ENCODE data around the gene KIFC3. TPM values are rescaled to one million over a fixed set of nuclear protein-coding genes. Genes with fewer than 3 reads are reported as not detected.

KIFC3 gene
- total RNA-seq, 2 experiments from 2014 or later: not detected

- TF ChIP-seq CTCF (IDR thresholded peaks at IDR 0.05): no peak
- Histone ChIP-seq H3K4me3 (ENCODE audit: low read length) (peak within 1 kb of the TSS; percentile 78), H3K36me3 (ENCODE audit: insufficient read depth, low read length) (no peaks in the 10 kb centered on the region), H3K27ac (ENCODE audit: low read depth in 1 of 2, low read length in 2 of 2) (peak within 1 kb of the TSS; percentile 60 to 77), H3K27me3 (ENCODE audit: control insufficient read depth in 1 of 2, insufficient read depth in 2 of 2, low read length in 2 of 2) (no peaks in the 10 kb centered on the region), H3K9me3 (ENCODE audit: control insufficient read depth in 1 of 2, insufficient read depth in 1 of 2, low read length in 2 of 2) (no peaks in the 10 kb centered on the region), H3K4me1 (ENCODE audit: insufficient read depth, low read length) (peaks cover 29% of the 10 kb centered on the region)
- peaks cover 33% of the 10 kb centered on the region for H3K4me1 Mint-ChIP-seq (ENCODE audit: low read depth)
- ChIA-PET CTCF (interaction anchor here (0.7 to 1.7 kb wide), 4 partner anchors 264 to 1533 kb away, joined by 3 to 4 read pairs (median 3); partner anchors contain the start of genes CFAP20 and POLR2C), POLR2A (interaction anchor here (0.6 to 2.9 kb wide), 19 partner anchors 13 to 436 kb away, joined by 3 to 18 read pairs (median 4); partner anchors contain the start of genes CCDC102A, CFAP20, DRC7 and MMP15)
- H3K4me3 Mint-ChIP-seq: peak within 1 kb of the TSS; percentile 95
- ATAC-seq (ENCODE audit: poor library complexity) (peak; percentile 18), DNase-seq (no peak)
- H3K36me3 Mint-ChIP-seq (ENCODE audit: low read depth): peaks cover 25% of the 10 kb centered on the region
- intact Hi-C loops (cut with DNase I, micrococcal nuclease): loop anchor here (1.0 to 10.0 kb wide), 11 partner anchors 41 to 899 kb away; partner anchors contain the start of genes CFAP20 (in 2 of the 2), CCDC102A (in 1 of the 2), CSNK2A2 (in 1 of the 2) and HERPUD1 (in 1 of the 2)
- peak within 1 kb of the TSS; percentile 87 for H3K27ac Mint-ChIP-seq
- no peaks in the 10 kb centered on the region for H3K27me3 Mint-ChIP-seq
- peaks cover 6% of the 10 kb centered on the region for H3K9me3 Mint-ChIP-seq
Measured at GRCh38 chr16:57735755-57736418, 66.4 kb downstream of the KIFC3 start, which contains the start of gene KATNB1. TSS of gene KATNB1 (plus strand) at chr16:57735770. CDS start at chr16:57737244, 1,474 bp downstream.

- Histone ChIP-seq H3K27me3 (ENCODE audit: control insufficient read depth in 1 of 2, insufficient read depth in 2 of 2, low read length in 2 of 2) (no peaks in the 10 kb centered on the region), H3K4me3 (ENCODE audit: low read length) (peak overlapping the region; percentile 78), H3K27ac (ENCODE audit: low read depth in 1 of 2, low read length in 2 of 2) (peak overlapping the region; percentile 60 to 77), H3K36me3 (ENCODE audit: insufficient read depth, low read length) (no peaks in the 10 kb centered on the region), H3K9me3 (ENCODE audit: control insufficient read depth in 1 of 2, insufficient read depth in 1 of 2, low read length in 2 of 2) (no peaks in the 10 kb centered on the region), H3K4me1 (ENCODE audit: insufficient read depth, low read length) (peaks cover 29% of the 10 kb centered on the region)
- Mint-ChIP-seq H3K4me1 (ENCODE audit: low read depth) (peaks cover 33% of the 10 kb centered on the region), H3K36me3 (ENCODE audit: low read depth) (peaks cover 25% of the 10 kb centered on the region), H3K27ac (peak overlapping the region; percentile 87), H3K27me3 (no peaks in the 10 kb centered on the region), H3K4me3 (peak overlapping the region; percentile 95), H3K9me3 (peaks cover 6% of the 10 kb centered on the region)
- ATAC-seq (ENCODE audit: poor library complexity) (peak; percentile 88), DNase-seq (peak; percentile 94 to 100 (median 96))
- ChIA-PET POLR2A (interaction anchor here (0.8 to 2.9 kb wide), 20 partner anchors 14 to 462 kb away, joined by 3 to 18 read pairs (median 4); partner anchors contain the start of genes CCDC102A, CFAP20, DRC7 and MMP15), CTCF (interaction anchor here (0.7 to 1.7 kb wide), 5 partner anchors 249 to 1532 kb away, joined by 3 to 4 read pairs (median 3); partner anchors contain the start of genes CFAP20 and POLR2C)
- no peak for TF ChIP-seq CTCF (IDR thresholded peaks at IDR 0.05)
- intact Hi-C loops (cut with DNase I, micrococcal nuclease): loop anchor here (1.0 to 10.0 kb wide), 14 partner anchors 42 to 900 kb away; partner anchors contain the start of genes CFAP20 (in 2 of the 2), CCDC102A (in 1 of the 2), CIAPIN1 (in 1 of the 2) and COQ9 (in 1 of the 2)
Measured at GRCh38 chr16:57734925-57735754, 67.2 kb downstream of the KIFC3 start.

Measured in CD4-positive, alpha-beta T cell (primary cell).